Spleen (tissue), 11 donors: Measurements from ENCODE around the gene TMEM151A. TPM values are rescaled to one million over a fixed set of nuclear protein-coding genes. Genes with fewer than 3 reads are reported as not detected.

Experiments used
- DNase-seq: peaks from one replicate; pipeline ENCODE4 v3.0.0-alpha.2; 2020
- H3K27ac ChIP-seq, 8 donors: fragments of 200-600 bp; sonication (generic) in 7 of 8; 1 replicate in 4 of 8; 2 replicates in 4 of 8; pipeline versions ENCODE4 v1.5.0 to v1.8.0; 2016 to 2021; ENCODE audit warnings: inconsistent platforms in 4 of 8, mild to moderate bottlenecking in 4 of 8, moderate library complexity in 1 of 8
- H3K27me3 ChIP-seq, 7 donors: fragments of 200-600 bp; sonication (generic) in 6 of 7; replicated peaks in 1 of 7; 1 replicate in 4 of 7; 2 replicates in 3 of 7; pipeline versions ENCODE4 v1.5.0 to v1.8.0; 2016 to 2021; ENCODE audit warnings: inconsistent platforms in 3 of 7, mild to moderate bottlenecking in 1 of 7
- H3K36me3 ChIP-seq, 6 donors: fragments of 200-600 bp; sonication (generic) in 5 of 6; 1 replicate in 4 of 6; 2 replicates in 2 of 6; pipeline versions ENCODE4 v1.5.0 to v1.8.0; 2016 to 2021; ENCODE audit warnings: inconsistent platforms in 2 of 6
- H3K4me1 ChIP-seq, 6 donors: fragments of 200-600 bp; sonication (generic) in 5 of 6; 1 replicate in 3 of 6; 2 replicates in 3 of 6; pipeline versions ENCODE4 v1.5.0 to v1.8.0; 2016 to 2021; ENCODE audit warnings: inconsistent platforms in 3 of 6
- H3K4me3 ChIP-seq, 8 donors: fragments of 200-600 bp; sonication (generic) in 7 of 8; 1 replicate in 4 of 8; 2 replicates in 4 of 8; pipeline versions ENCODE4 v1.5.0 to v1.8.0; 2016 to 2021; ENCODE audit warnings: inconsistent platforms in 4 of 8, mild to moderate bottlenecking in 4 of 8, moderate library complexity in 2 of 8
- H3K9me3 ChIP-seq, 8 donors: fragments of 200-600 bp; sonication (generic) in 7 of 8; 1 replicate in 4 of 8; 2 replicates in 4 of 8; pipeline versions ENCODE4 v1.5.0 to v1.8.0; 2016 to 2021; ENCODE audit warnings: inconsistent platforms in 4 of 8
- CTCF ChIP-seq, 11 experiments: fragments of 200-600 bp in 7 of 11; fragments of 450-650 bp in 4 of 11; sonication (generic) in 4 of 11; IDR thresholded peaks in 8 of 11; conservative IDR thresholded peaks in 3 of 11; 1 replicate in 7 of 11; 2 replicates in 4 of 11; pipeline versions ENCODE4 v1.4.0 to v1.8.0; 2016 to 2021; ENCODE audit warnings: antibody characterized with exemption in 11 of 11, inconsistent platforms in 4 of 11, mild to moderate bottlenecking in 1 of 11
- POLR2A ChIP-seq, 3 donors: fragments of 450-650 bp; IDR thresholded peaks; one replicate each; pipeline ENCODE4 v1.5.1; 2017; ENCODE audit warnings: antibody characterized with exemption in 3 of 3, mild to moderate bottlenecking in 1 of 3
- POLR2AphosphoS5 ChIP-seq, 3 donors: sonication (generic); formaldehyde crosslinking; IDR thresholded peaks; one replicate each; pipeline ENCODE4 v1.5.1; 2017; ENCODE audit warnings: antibody characterized with exemption in 3 of 3
- WGBS, 5 donors: extraction: QIAGEN DNeasy Blood & Tissue Kit in 3 of 5; methylation state at CpG; one replicate each; pipeline versions ENCODE4 v1.1.5 to v1.1.7; 2013 to 2018; 5-methylcytosine and 5-hydroxymethylcytosine counted together
- intact Hi-C: fragments of 100-400 bp; cut with DNase I; formaldehyde crosslinking; loops from one replicate; pipeline ENCODE4 v1.15.0; 2023; ENCODE audit warnings: low total_unique reads
- polyA plus RNA-seq, 3 donors: library from polyadenylated mRNA; stranded (reverse); fragments of 200-250 nt; gene quantifications; one replicate each; pipeline ENCODE4 v1.2.1, GENCODE V29; 2013
- total RNA-seq, 7 donors: library from RNA; depleted of rRNA in 3 of 7; stranded (reverse); fragments of >200 nt in 3 of 7; fragmentation: NEBNext Ultra II Directional in 4 of 7; extraction: Animal tissue kit (Norgen Biotek cat#: 25700) in 4 of 7; gene quantifications; one replicate each; pipeline versions ENCODE4 v1.1.0 to v1.2.1, GENCODE V29; 2016 to 2021
- donor health status: healthy with polysubstance abuse.
- donor health status: DM: no; HTN: no; CAD: no; lungs with moderate emphysema.
- donor health status: DM: no; HTN: no; CAD: no.
- donor health status: Bipolar disorder and iron deficiency.
- donor health status: healthy.
- donor health status: DM: no; HTN: no; CAD: no.
- donor health status: DM: yes; HTN: yes; CAD: no.

Gene TMEM151A
- total and polyA plus RNA-seq, 10 donors = 0.02 to 0.34 (median 0.02) TPM; not detected in 7

- intact Hi-C loops = no loop called here
Measured at GRCh38 chr11:66262191-66262590, 29.5 kb upstream of the TMEM151A start.

GRCh38 chr11:66262696-66263095 is 29.0 kb upstream of the TMEM151A start:
- 91 to 99% (median 95%) methylated on average over 7 to 12 of the region's 12 CpGs for WGBS, 5 donors
- peak; percentile 71 for DNase-seq
- Histone ChIP-seq H3K4me3 (no peak overlapping the region), H3K36me3 (peaks cover 0 to 67% (median 20%) of the 10 kb centered on the region in 6 donors), H3K4me1 (peaks cover 8 to 40% (median 26%) of the 10 kb centered on the region in 6 donors), H3K9me3 (no peaks in the 10 kb centered on the region), H3K27ac (no peak overlapping the region), H3K27me3 (peaks cover 0 to 2% (median 0%) of the 10 kb centered on the region in 7 donors)
- intact Hi-C loops = no loop called here
- no peak for TF ChIP-seq POLR2AphosphoS5 (IDR thresholded peaks at IDR 0.05)
- TF ChIP-seq POLR2A (IDR thresholded peaks at IDR 0.05) = no peak

More at GRCh38 chr11:66262191-66262590, 29.5 kb upstream of the TMEM151A start:
- WGBS, 5 donors = 91 to 96% (median 94%) methylated on average over 4 to 5 of the region's 5 CpGs
- no peak for DNase-seq
- Histone ChIP-seq H3K4me3 (no peak overlapping the region), H3K27me3 (peaks cover 0 to 8% (median 0%) of the 10 kb centered on the region in 7 donors), H3K4me1 (peaks cover 8 to 40% (median 22%) of the 10 kb centered on the region in 6 donors), H3K9me3 (no peaks in the 10 kb centered on the region), H3K36me3 (peaks cover 0 to 67% (median 20%) of the 10 kb centered on the region in 6 donors), H3K27ac (no peak overlapping the region)
- TF ChIP-seq CTCF (IDR thresholded peaks at IDR 0.05 in 8 of 11, conservative IDR thresholded peaks at IDR 0.05 in 3 of 11) (no peak), POLR2AphosphoS5 (IDR thresholded peaks at IDR 0.05) (no peak), POLR2A (IDR thresholded peaks at IDR 0.05) (no peak)

GRCh38 chr11:66263231-66263630 is 28.5 kb upstream of the TMEM151A start:
- DNase-seq = peak; percentile 56
- no peaks in the 10 kb centered on the region for H3K9me3 ChIP-seq
- intact Hi-C loops = no loop called here
- no peak overlapping the region for H3K27ac ChIP-seq
- H3K4me1 ChIP-seq = peaks cover 8 to 41% (median 29%) of the 10 kb centered on the region in 6 donors
- H3K27me3 ChIP-seq = no peaks in the 10 kb centered on the region
- peaks cover 0 to 67% (median 20%) of the 10 kb centered on the region in 6 donors for H3K36me3 ChIP-seq
- TF ChIP-seq POLR2AphosphoS5 (IDR thresholded peaks at IDR 0.05) = no peak
- TF ChIP-seq CTCF (IDR thresholded peaks at IDR 0.05 in 8 of 11, conservative IDR thresholded peaks at IDR 0.05 in 3 of 11) = no peak
- no peak for TF ChIP-seq POLR2A (IDR thresholded peaks at IDR 0.05)
- 93 to 99% (median 96%) methylated on average over 4 of the region's 4 CpGs for WGBS, 5 donors
- no peak overlapping the region for H3K4me3 ChIP-seq

GRCh38 chr11:66263785-66264184 is 27.9 kb upstream of the TMEM151A start:
- Histone ChIP-seq H3K4me1 (peaks cover 3 to 36% (median 23%) of the 10 kb centered on the region in 6 donors), H3K27ac (no peak overlapping the region), H3K27me3 (no peaks in the 10 kb centered on the region), H3K9me3 (no peaks in the 10 kb centered on the region), H3K4me3 (no peak overlapping the region), H3K36me3 (peaks cover 0 to 67% (median 20%) of the 10 kb centered on the region in 6 donors)
- intact Hi-C loops = no loop called here
- TF ChIP-seq POLR2AphosphoS5 (IDR thresholded peaks at IDR 0.05) (no peak), CTCF (IDR thresholded peaks at IDR 0.05 in 8 of 11, conservative IDR thresholded peaks at IDR 0.05 in 3 of 11) (no peak), POLR2A (IDR thresholded peaks at IDR 0.05) (no peak)
- peak; percentile 74 for DNase-seq
- WGBS, 5 donors = 94 to 99% (median 97%) methylated on average over 5 to 10 of the region's 10 CpGs
